Measurements from ENCODE around the gene MEN1. TPM values are rescaled to one million over a fixed set of nuclear protein-coding genes. Genes with fewer than 3 reads are reported as not detected.
A peak's percentile ranks its signal among the peaks of the same experiment; 100 is the strongest.

MEN1 gene
- total and polyA plus RNA-seq, 12 donors = 15.3 to 50.6 (median 28.7) TPM

- no peaks in the 10 kb centered on the region for H3K36me3 ChIP-seq (replicated peaks in 1 of 2)
- no peaks in the 10 kb centered on the region for H3K9me3 ChIP-seq (replicated peaks in 1 of 3)
- no peak overlapping the region for H3K4me3 ChIP-seq
- 61 to 77% (median 64%) methylated on average over 5 to 19 of the region's 19 CpGs for WGBS, 4 donors
- intact Hi-C loops (cut with DNase I) = loop anchor here (10.0 kb wide), 2 partner anchors 152 to 172 kb away; partner anchors contain the start of genes ARL2 (in 1 of the 2) and BATF2 (in 1 of the 2)
- H3K27me3 ChIP-seq = no peaks in the 10 kb centered on the region
- DNase-seq = peak in 6 of 7 donors; percentile 71 to 80 (median 79)
- no peak for TF ChIP-seq CTCF (IDR thresholded peaks at IDR 0.05)
- TF ChIP-seq POLR2A (IDR thresholded peaks at IDR 0.05) = no peak
- H3K4me1 ChIP-seq (replicated peaks in 1 of 2) = peaks cover 17 to 22% of the 10 kb centered on the region in 2 donors
- H3K27ac ChIP-seq = peak overlapping the region in 4 of 5 donors; percentile 28 to 82 (median 48)
Measured at GRCh38 chr11:64842851-64843685, 32.7 kb upstream of the MEN1 start.

GRCh38 chr11:64842366-64842759 lies 32.0 kb upstream of the MEN1 start:
- no peaks in the 10 kb centered on the region for H3K36me3 ChIP-seq (replicated peaks in 1 of 2)
- H3K4me1 ChIP-seq (replicated peaks in 1 of 2) = peaks cover 17 to 22% of the 10 kb centered on the region in 2 donors
- WGBS, 4 donors = 79 to 87% (median 85%) methylated on average over 3 to 6 of the region's 6 CpGs
- H3K4me3 ChIP-seq = no peak overlapping the region
- H3K27ac ChIP-seq = peak overlapping the region in 2 of 5 donors; percentile 40 to 82
- DNase-seq = no peak
- H3K27me3 ChIP-seq = no peaks in the 10 kb centered on the region
- H3K9me3 ChIP-seq (replicated peaks in 1 of 3) = no peaks in the 10 kb centered on the region
- intact Hi-C loops (cut with DNase I) = loop anchor here (10.0 kb wide), 2 partner anchors 152 to 172 kb away; partner anchors contain the start of genes ARL2 (in 1 of the 2) and BATF2 (in 1 of the 2)
- TF ChIP-seq CTCF (IDR thresholded peaks at IDR 0.05) (no peak), POLR2A (IDR thresholded peaks at IDR 0.05) (no peak)

- Histone ChIP-seq H3K4me3 (no peak overlapping the region), H3K27ac (no peak overlapping the region), H3K4me1 (replicated peaks in 1 of 2) (peaks cover 17 to 22% of the 10 kb centered on the region in 2 donors), H3K9me3 (replicated peaks in 1 of 3) (no peaks in the 10 kb centered on the region), H3K27me3 (no peaks in the 10 kb centered on the region), H3K36me3 (replicated peaks in 1 of 2) (no peaks in the 10 kb centered on the region)
- intact Hi-C loops (cut with DNase I) = loop anchor here (10.0 kb wide), 2 partner anchors 153 to 173 kb away; partner anchors contain the start of genes ARL2 (in 1 of the 2) and BATF2 (in 1 of the 2)
- TF ChIP-seq CTCF (IDR thresholded peaks at IDR 0.05) (no peak), POLR2A (IDR thresholded peaks at IDR 0.05) (no peak)
- 80 to 85% (median 83%) methylated on average over 5 to 15 of the region's 15 CpGs for WGBS, 4 donors
- no peak for DNase-seq
Measured at GRCh38 chr11:64841592-64842365, 31.4 kb upstream of the MEN1 start.

Measured in adrenal gland (tissue), 12 donors.